Suprapubic skin (tissue), 4 donors: ENCODE measurements around the gene KRTAP1-3. TPM values are rescaled to one million over a fixed set of nuclear protein-coding genes. Genes with fewer than 3 reads are reported as not detected.

Source experiments
- DNase-seq, 2 donors: peaks; one replicate each; pipeline ENCODE4 v3.0.0-alpha.2; 2019; ENCODE audit warnings: low spot score in 2 of 2
- H3K27ac ChIP-seq: fragments of 200-600 bp; sonication (generic); one replicate; pipeline ENCODE4 v1.5.1; 2019
- H3K27me3 ChIP-seq: fragments of 200-600 bp; sonication (generic); one replicate; pipeline ENCODE4 v1.5.1; 2019
- H3K36me3 ChIP-seq: fragments of 200-600 bp; sonication (generic); one replicate; pipeline ENCODE4 v1.5.1; 2019
- H3K4me1 ChIP-seq: fragments of 200-600 bp; sonication (generic); one replicate; pipeline ENCODE4 v1.5.1; 2019
- H3K4me3 ChIP-seq: fragments of 200-600 bp; sonication (generic); one replicate; pipeline ENCODE4 v1.5.1; 2019; ENCODE audit warnings: mild to moderate bottlenecking
- H3K9me3 ChIP-seq: fragments of 200-600 bp; sonication (generic); one replicate; pipeline ENCODE4 v1.5.1; 2019
- EP300 ChIP-seq: sonication (generic); formaldehyde crosslinking; IDR thresholded peaks from one replicate; pipeline ENCODE4 v1.6.1; 2017; ENCODE audit warnings: antibody characterized with exemption
- POLR2A ChIP-seq, 2 donors: fragments of 450-650 bp; IDR thresholded peaks; one replicate each; pipeline ENCODE4 v1.6.1; 2017; ENCODE audit warnings: antibody characterized with exemption in 2 of 2, mild to moderate bottlenecking in 2 of 2, moderate library complexity in 2 of 2
- POLR2AphosphoS5 ChIP-seq, 3 donors: sonication (generic); formaldehyde crosslinking; IDR thresholded peaks; one replicate each; pipeline ENCODE4 v1.6.1; 2017; ENCODE audit warnings: antibody characterized with exemption in 3 of 3
- WGBS: methylation state at CpG from one replicate; pipeline ENCODE4 v1.1.5; 2018; 5-methylcytosine and 5-hydroxymethylcytosine counted together
- total RNA-seq, 4 donors: library from RNA; depleted of rRNA; stranded (reverse); fragments of >200 nt; gene quantifications; one replicate each; pipeline ENCODE4 v1.1.0, GENCODE V29; 2016
- TF ChIP-seq, protein P1 (sequence below), 2 donors: fragments of 200-600 bp in 1 of 2; fragments of 450-650 bp in 1 of 2; sonication (generic) in 1 of 2; IDR thresholded peaks; one replicate each; pipeline ENCODE4 v1.5.1; 2016 to 2019; ENCODE audit warnings: antibody characterized with exemption in 2 of 2, mild to moderate bottlenecking in 1 of 2, moderate library complexity in 1 of 2

KRTAP1-3 gene
- total RNA-seq, 4 donors from 2014 or later: 10.7 to 140 (median 28.7) TPM; not detected in 1

GRCh38 chr17:41010441-41010840 is 24.2 kb downstream of the KRTAP1-3 start:
- no peak overlapping the region for H3K4me3 ChIP-seq
- DNase-seq: no peak
- no peaks in the 10 kb centered on the region for H3K4me1 ChIP-seq
- H3K9me3 ChIP-seq: no peaks in the 10 kb centered on the region
- H3K27ac ChIP-seq: no peak overlapping the region
- no peaks in the 10 kb centered on the region for H3K27me3 ChIP-seq
- TF ChIP-seq POLR2A (IDR thresholded peaks at IDR 0.05) (no peak), EP300 (no peak), POLR2AphosphoS5 (IDR thresholded peaks at IDR 0.05) (no peak)
- TF ChIP-seq, protein P1, sequence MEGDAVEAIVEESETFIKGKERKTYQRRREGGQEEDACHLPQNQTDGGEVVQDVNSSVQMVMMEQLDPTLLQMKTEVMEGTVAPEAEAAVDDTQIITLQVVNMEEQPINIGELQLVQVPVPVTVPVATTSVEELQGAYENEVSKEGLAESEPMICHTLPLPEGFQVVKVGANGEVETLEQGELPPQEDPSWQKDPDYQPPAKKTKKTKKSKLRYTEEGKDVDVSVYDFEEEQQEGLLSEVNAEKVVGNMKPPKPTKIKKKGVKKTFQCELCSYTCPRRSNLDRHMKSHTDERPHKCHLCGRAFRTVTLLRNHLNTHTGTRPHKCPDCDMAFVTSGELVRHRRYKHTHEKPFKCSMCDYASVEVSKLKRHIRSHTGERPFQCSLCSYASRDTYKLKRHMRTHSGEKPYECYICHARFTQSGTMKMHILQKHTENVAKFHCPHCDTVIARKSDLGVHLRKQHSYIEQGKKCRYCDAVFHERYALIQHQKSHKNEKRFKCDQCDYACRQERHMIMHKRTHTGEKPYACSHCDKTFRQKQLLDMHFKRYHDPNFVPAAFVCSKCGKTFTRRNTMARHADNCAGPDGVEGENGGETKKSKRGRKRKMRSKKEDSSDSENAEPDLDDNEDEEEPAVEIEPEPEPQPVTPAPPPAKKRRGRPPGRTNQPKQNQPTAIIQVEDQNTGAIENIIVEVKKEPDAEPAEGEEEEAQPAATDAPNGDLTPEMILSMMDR (IDR thresholded peaks at IDR 0.05): no peak
- no peaks in the 10 kb centered on the region for H3K36me3 ChIP-seq

- no peak for DNase-seq
- H3K4me1 ChIP-seq: no peaks in the 10 kb centered on the region
- H3K27ac ChIP-seq: no peak overlapping the region
- 90% methylated on average over 1 of the region's 1 CpG for WGBS
- TF ChIP-seq POLR2A (IDR thresholded peaks at IDR 0.05) (no peak), POLR2AphosphoS5 (IDR thresholded peaks at IDR 0.05) (no peak), EP300 (no peak)
- TF ChIP-seq, protein P1 (IDR thresholded peaks at IDR 0.05): no peak
- H3K36me3 ChIP-seq: no peaks in the 10 kb centered on the region
- no peak overlapping the region for H3K4me3 ChIP-seq
- H3K27me3 ChIP-seq: no peaks in the 10 kb centered on the region
- H3K9me3 ChIP-seq: no peaks in the 10 kb centered on the region
Measured at GRCh38 chr17:41009936-41010335, 24.7 kb downstream of the KRTAP1-3 start.

DNA sequence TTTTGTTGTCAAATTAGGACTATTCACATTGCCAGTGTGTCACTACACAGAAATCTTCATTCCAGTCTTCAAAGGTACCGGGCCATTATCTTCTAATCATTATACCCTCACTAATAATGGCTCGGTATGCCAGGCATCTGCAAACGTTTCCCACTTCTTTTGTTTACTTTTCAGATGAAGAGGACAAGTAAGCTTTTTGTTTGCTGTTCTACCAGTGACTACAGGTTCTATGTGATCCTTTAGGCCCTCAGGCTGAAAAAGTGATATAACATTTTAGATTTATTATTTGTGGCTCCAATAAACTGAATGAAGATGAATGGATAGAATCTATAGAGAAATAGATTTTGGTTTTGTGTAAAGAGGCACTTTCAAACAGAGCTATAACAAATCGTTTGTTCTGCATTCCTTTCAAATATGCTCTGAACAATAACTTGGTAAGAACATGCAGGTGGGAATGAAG is 25.3 kb downstream of the KRTAP1-3 start:
- H3K27ac ChIP-seq: no peak overlapping the region
- DNase-seq: no peak
- no peaks in the 10 kb centered on the region for H3K9me3 ChIP-seq
- H3K36me3 ChIP-seq: no peaks in the 10 kb centered on the region
- no peaks in the 10 kb centered on the region for H3K4me1 ChIP-seq
- WGBS: 68% methylated on average over 4 of the region's 4 CpGs
- H3K27me3 ChIP-seq: no peaks in the 10 kb centered on the region
- H3K4me3 ChIP-seq: no peak overlapping the region
- TF ChIP-seq, protein P1 (IDR thresholded peaks at IDR 0.05): no peak
- TF ChIP-seq EP300: no peak
- no peak for TF ChIP-seq POLR2AphosphoS5 (IDR thresholded peaks at IDR 0.05)
- no peak for TF ChIP-seq POLR2A (IDR thresholded peaks at IDR 0.05)

DNA sequence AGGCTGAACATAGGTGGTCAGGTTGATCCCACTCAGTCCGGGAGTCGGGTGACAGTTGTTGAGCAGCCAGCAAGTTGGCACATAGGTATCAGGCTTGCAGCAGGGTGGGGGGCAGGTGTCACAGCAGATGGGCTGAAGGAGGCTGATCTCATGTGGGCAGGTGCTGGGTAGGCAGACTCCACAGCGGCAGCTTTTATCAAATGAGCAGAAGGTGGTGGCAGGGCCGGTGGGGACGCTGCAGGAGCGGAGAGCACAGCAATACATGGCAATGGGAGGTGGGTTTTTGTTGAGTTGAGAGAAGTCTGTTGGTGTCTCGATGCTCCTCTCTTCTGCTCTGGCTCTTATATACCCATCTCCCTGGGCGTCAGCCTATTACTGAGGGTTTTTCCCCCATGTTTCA is 25.9 kb downstream of the KRTAP1-3 start, which contains the start of gene KRTAP3-1:
TSS of gene KRTAP3-1 (minus strand) at position 318 of the 400 bp plus-strand sequence. CDS start at position 264, 54 bp downstream.
- 88% methylated on average over 8 of the region's 8 CpGs for WGBS
- TF ChIP-seq POLR2A (IDR thresholded peaks at IDR 0.05) (no peak), POLR2AphosphoS5 (IDR thresholded peaks at IDR 0.05) (no peak), EP300 (no peak)
- TF ChIP-seq, protein P1 (IDR thresholded peaks at IDR 0.05): no peak

DNA sequence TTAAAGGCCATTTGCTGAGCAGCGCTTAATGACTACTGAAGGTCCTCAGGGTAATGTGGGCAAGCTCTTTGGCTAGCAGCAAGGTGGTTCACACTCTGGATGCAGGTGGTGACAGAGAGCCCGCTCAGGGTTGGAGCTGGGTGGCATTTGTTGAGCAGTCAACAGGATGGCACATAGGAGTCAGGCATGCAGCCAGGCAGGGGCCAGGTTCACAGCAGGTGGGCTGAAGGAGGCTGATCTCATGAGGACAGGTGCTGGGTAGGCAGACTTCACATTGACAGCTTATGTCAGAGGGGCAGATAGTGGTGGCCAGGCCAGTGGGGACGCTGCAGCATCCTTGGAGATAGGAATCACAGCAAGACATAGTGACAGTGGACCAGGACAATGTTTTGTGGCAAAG is 30.3 kb downstream of the KRTAP1-3 start:
- WGBS: 93% methylated on average over 3 of the region's 3 CpGs
- H3K27ac ChIP-seq: no peak overlapping the region
- no peaks in the 10 kb centered on the region for H3K4me1 ChIP-seq
- H3K9me3 ChIP-seq: no peaks in the 10 kb centered on the region
- no peak overlapping the region for H3K4me3 ChIP-seq
- no peak for DNase-seq
- TF ChIP-seq, protein P1 (IDR thresholded peaks at IDR 0.05): no peak
- TF ChIP-seq POLR2AphosphoS5 (IDR thresholded peaks at IDR 0.05) (no peak), EP300 (no peak), POLR2A (IDR thresholded peaks at IDR 0.05) (no peak)
- H3K36me3 ChIP-seq: no peaks in the 10 kb centered on the region
- no peaks in the 10 kb centered on the region for H3K27me3 ChIP-seq

More for the DNA sequence above, 25.9 kb downstream of the KRTAP1-3 start, which contains the start of gene KRTAP3-1:
- Histone ChIP-seq H3K4me3 (no peak within 1 kb of the TSS), H3K36me3 (no peaks in the 10 kb centered on the region), H3K27me3 (no peaks in the 10 kb centered on the region), H3K9me3 (no peaks in the 10 kb centered on the region), H3K4me1 (no peaks in the 10 kb centered on the region), H3K27ac (no peak within 1 kb of the TSS)
- DNase-seq: no peak
